Fibroblast of lung (primary cell): Measurements from ENCODE around the gene NOL4L. TPM values are rescaled to one million over a fixed set of nuclear protein-coding genes. Genes with fewer than 3 reads are reported as not detected.

Experiments used
- DNase-seq, 2 donors: peaks; one replicate each; pipeline versions ENCODE4 v3.0.0 to v3.0.0-alpha.2; 2010; ENCODE audit warnings: low read depth in 2 of 2
- H2AFZ ChIP-seq: 2 replicates; pipeline ENCODE4 v1.5.1; 2012; ENCODE audit warnings: low read length, control low read depth, inconsistent platforms
- H3K27ac ChIP-seq: 2 replicates; pipeline ENCODE4 v1.5.1; 2011; ENCODE audit warnings: low read length, control low read depth; ENCODE audit not compliant: insufficient read depth
- H3K27me3 ChIP-seq: 2 replicates; pipeline ENCODE4 v1.5.1; 2011; ENCODE audit warnings: mild to moderate bottlenecking, low read length; ENCODE audit not compliant: control insufficient read depth, insufficient read depth
- H3K36me3 ChIP-seq: 2 replicates; pipeline ENCODE4 v1.5.1; 2011; ENCODE audit warnings: low read length; ENCODE audit not compliant: control insufficient read depth, insufficient read depth
- H3K4me1 ChIP-seq: 2 replicates; pipeline ENCODE4 v1.5.1; 2011; ENCODE audit warnings: low read length; ENCODE audit not compliant: control insufficient read depth, insufficient read depth; ENCODE audit errors: extremely low read depth
- H3K4me2 ChIP-seq: 2 replicates; pipeline ENCODE4 v1.5.1; 2011; ENCODE audit warnings: low read length, control low read depth; ENCODE audit not compliant: insufficient read depth; ENCODE audit errors: extremely low read depth
- H3K4me3 ChIP-seq, 4 experiments: fragments of 200-600 bp in 1 of 4; sonication (generic) in 1 of 4; replicated peaks in 1 of 4; 2 replicates each; pipeline ENCODE4 v1.5.1; 2011 to 2016; ENCODE audit warnings: low read length in 4 of 4, low read depth in 3 of 4, mild to moderate bottlenecking in 3 of 4, control low read depth in 2 of 4, inconsistent platforms in 1 of 4, mixed read lengths in 1 of 4; ENCODE audit not compliant: insufficient read depth in 1 of 4; ENCODE audit errors: control extremely low read depth in 1 of 4
- H3K79me2 ChIP-seq: 2 replicates; pipeline ENCODE4 v1.5.1; 2012; ENCODE audit warnings: mild to moderate bottlenecking, low read length, inconsistent platforms; ENCODE audit not compliant: control insufficient read depth, insufficient read depth
- H3K9ac ChIP-seq: 2 replicates; pipeline ENCODE4 v1.5.1; 2011; ENCODE audit warnings: mild to moderate bottlenecking, low read length, control low read depth; ENCODE audit not compliant: insufficient read depth
- H3K9me3 ChIP-seq: 2 replicates; pipeline ENCODE4 v1.5.1; 2012; ENCODE audit warnings: low read depth, low read length; ENCODE audit not compliant: control insufficient read depth, insufficient read depth
- H4K20me1 ChIP-seq: 2 replicates; pipeline ENCODE4 v1.5.1; 2011; ENCODE audit warnings: low read length; ENCODE audit not compliant: control insufficient read depth, insufficient read depth; ENCODE audit errors: extremely low read depth
- CTCF ChIP-seq, 2 donors: IDR thresholded peaks in 1 of 2; conservative IDR thresholded peaks in 1 of 2; 1 replicate in 1 of 2; 2 replicates in 1 of 2; pipeline ENCODE4 v1.5.1; 2011 to 2012; ENCODE audit warnings: low read length in 2 of 2, control low read depth in 1 of 2, inconsistent platforms in 1 of 2, low read depth in 1 of 2, mild to moderate bottlenecking in 1 of 2
- EZH2 ChIP-seq: IDR thresholded peaks from 2 replicates; pipeline ENCODE4 v1.5.1; 2012; ENCODE audit warnings: low read length, control low read depth, mild to moderate bottlenecking; ENCODE audit errors: missing control alignments
- polyA plus RNA-seq, 2 donors: library from polyadenylated mRNA; depleted of rRNA in 1 of 2; stranded (reverse) in 1 of 2; unstranded in 1 of 2; fragments of >200 nt; gene quantifications; 2 replicates each; pipeline ENCODE4 v1.2.1, GENCODE V29; 2011 to 2012; ENCODE audit warnings: missing spikeins in 1 of 2
- total RNA-seq: library from RNA; depleted of rRNA; stranded (reverse); fragments of >200 nt; gene quantifications from 2 replicates; pipeline ENCODE4 v1.2.1, GENCODE V29; 2014

Gene NOL4L
- total and polyA plus RNA-seq, 2 donors (not counting 1 experiment from before 2014, with no cell fraction given) = 3.2 to 4.0 TPM

GRCh38 chr20:32508775-32509119 lies 76.4 kb downstream of the NOL4L start:
- Histone ChIP-seq H4K20me1 (no peaks in the 10 kb centered on the region), H3K9ac (no peak overlapping the region), H3K4me1 (no peaks in the 10 kb centered on the region), H3K9me3 (no peaks in the 10 kb centered on the region), H3K36me3 (no peaks in the 10 kb centered on the region), H3K79me2 (no peaks in the 10 kb centered on the region), H2AFZ (no peak overlapping the region), H3K27ac (no peak overlapping the region), H3K4me3 (no peak overlapping the region), H3K27me3 (no peaks in the 10 kb centered on the region), H3K4me2 (no peak overlapping the region)
- TF ChIP-seq CTCF (conservative IDR thresholded peaks at IDR 0.05 in 1 of 2, IDR thresholded peaks at IDR 0.05 in 1 of 2; ENCODE audit: low read depth in 1 of 2, low read length in 2 of 2) (no peak), EZH2 (no peak)
- DNase-seq = no peak

GRCh38 chr20:32507998-32508774 lies 76.9 kb downstream of the NOL4L start:
- H3K4me2 ChIP-seq = no peak overlapping the region
- H4K20me1 ChIP-seq = no peaks in the 10 kb centered on the region
- no peak overlapping the region for H3K9ac ChIP-seq
- H2AFZ ChIP-seq = no peak overlapping the region
- H3K4me1 ChIP-seq = no peaks in the 10 kb centered on the region
- H3K79me2 ChIP-seq = no peaks in the 10 kb centered on the region
- H3K27ac ChIP-seq = no peak overlapping the region
- no peaks in the 10 kb centered on the region for H3K9me3 ChIP-seq
- no peaks in the 10 kb centered on the region for H3K36me3 ChIP-seq
- no peak overlapping the region for H3K4me3 ChIP-seq
- no peak for DNase-seq
- TF ChIP-seq EZH2 (no peak), CTCF (conservative IDR thresholded peaks at IDR 0.05 in 1 of 2, IDR thresholded peaks at IDR 0.05 in 1 of 2; ENCODE audit: low read depth in 1 of 2, low read length in 2 of 2) (no peak)
- H3K27me3 ChIP-seq = no peaks in the 10 kb centered on the region

GRCh38 chr20:32506721-32507120 lies 78.4 kb downstream of the NOL4L start:
- no peaks in the 10 kb centered on the region for H4K20me1 ChIP-seq
- no peak overlapping the region for H3K4me3 ChIP-seq
- H3K9me3 ChIP-seq = no peaks in the 10 kb centered on the region
- H3K4me2 ChIP-seq = no peak overlapping the region
- H3K9ac ChIP-seq = no peak overlapping the region
- TF ChIP-seq EZH2 = no peak
- no peak for TF ChIP-seq CTCF (conservative IDR thresholded peaks at IDR 0.05 in 1 of 2, IDR thresholded peaks at IDR 0.05 in 1 of 2; ENCODE audit: low read depth in 1 of 2, low read length in 2 of 2)
- no peak overlapping the region for H3K27ac ChIP-seq
- H3K27me3 ChIP-seq = no peaks in the 10 kb centered on the region
- H3K36me3 ChIP-seq = no peaks in the 10 kb centered on the region
- H2AFZ ChIP-seq = no peak overlapping the region
- no peak for DNase-seq
- H3K79me2 ChIP-seq = no peaks in the 10 kb centered on the region
- H3K4me1 ChIP-seq = no peaks in the 10 kb centered on the region
